GM12878 (cell line): ENCODE measurements around the gene FAM120B. TPM values are rescaled to one million over a fixed set of nuclear protein-coding genes. Genes with fewer than 3 reads are reported as not detected.

ENCODE experiments used
- ATAC-seq: fragments of 200-7000 bp; cut with Tn5 transposase; 3 replicates; pipeline ENCODE4 v1.9.1; 2020; ENCODE audit warnings: mild to moderate bottlenecking, moderate library complexity
- BruUV-seq: library from RNA; stranded (reverse); fragments of 400-500 nt; replicated peaks from 2 replicates; lab custom pipeline; 2021; lab: Mats Ljungman, UMichigan
- CTCF ChIA-PET: fragments of 300-600 bp; sonication (Branson Sonifier 250); formaldehyde crosslinking; extraction: SDS; loops from one replicate; lab custom pipeline; 2021; ENCODE audit warnings: inconsistent platforms; lab: Yijun Ruan, JAX
- POLR2A ChIA-PET: fragments of 350-600 bp; formaldehyde crosslinking; extraction: SDS; loops from one replicate; lab custom pipeline; 2021; ENCODE audit warnings: inconsistent platforms; lab: Charles Lee
- RAD21 ChIA-PET: fragments of 300-600 bp; sonication (Branson Sonifier 250); formaldehyde crosslinking; loops from one replicate; lab custom pipeline; 2023; ENCODE audit warnings: antibody characterized with exemption; ENCODE audit not compliant: unreplicated experiment; lab: Charles Lee
- SMC1A ChIA-PET: fragments of 300-600 bp; sonication (Branson Sonifier 250); formaldehyde crosslinking; loops from one replicate; lab custom pipeline; 2023; ENCODE audit not compliant: unreplicated experiment, uncharacterized antibody; lab: Charles Lee
- DNase-seq: peaks from one replicate; pipeline ENCODE4 v3.0.0-alpha.2; 2011; ENCODE audit warnings: low read depth, low spot score
- FAIRE-seq: peaks from 3 replicates; lab custom pipeline; 2011; peaks lifted over from hg19 to GRCh38; lab: Jason Lieb, UNC
- H2AFZ ChIP-seq: 2 replicates; pipeline ENCODE4 v1.6.0; 2011; ENCODE audit warnings: low read depth, low read length, control low read depth; ENCODE audit not compliant: control insufficient read depth
- H3K27ac ChIP-seq: 2 replicates; pipeline ENCODE4 v1.5.1; 2011; ENCODE audit warnings: control low read depth; ENCODE audit not compliant: control insufficient read depth, insufficient read depth
- H3K27me3 ChIP-seq, 2 experiments: replicated peaks in 1 of 2; 2 replicates each; pipeline versions ENCODE4 v1.6.0 to v1.6.1; 2011; ENCODE audit warnings: low read length in 1 of 2; ENCODE audit not compliant: control insufficient read depth in 2 of 2, insufficient read depth in 2 of 2
- H3K36me3 ChIP-seq, 2 experiments: 2 replicates each; pipeline ENCODE4 v1.5.1; 2011; ENCODE audit warnings: low read length in 1 of 2; ENCODE audit not compliant: control insufficient read depth in 2 of 2, insufficient read depth in 2 of 2
- H3K4me1 ChIP-seq: 2 replicates; pipeline ENCODE4 v1.6.1; 2011; ENCODE audit warnings: mild to moderate bottlenecking, low read length, moderate library complexity, mixed read lengths; ENCODE audit not compliant: control insufficient read depth, insufficient read depth
- H3K4me2 ChIP-seq: 2 replicates; pipeline ENCODE4 v1.6.0; 2011; ENCODE audit warnings: control low read depth; ENCODE audit not compliant: control insufficient read depth, insufficient read depth
- H3K4me3 ChIP-seq: fragments of 200-600 bp; sonication (generic); 2 replicates; pipeline ENCODE4 v1.5.1; 2016
- H3K79me2 ChIP-seq: 2 replicates; pipeline ENCODE4 v1.6.0; 2011; ENCODE audit warnings: low read length; ENCODE audit not compliant: control insufficient read depth, insufficient read depth
- H3K9ac ChIP-seq: 2 replicates; pipeline ENCODE4 v1.8.0; 2011; ENCODE audit warnings: low read length, control low read depth, mixed read lengths; ENCODE audit not compliant: control insufficient read depth, insufficient read depth
- H3K9me3 ChIP-seq: replicated peaks from 3 replicates; pipeline ENCODE4 v1.5.1; 2011; ENCODE audit warnings: mild to moderate bottlenecking, low read length; ENCODE audit not compliant: control insufficient read depth, insufficient read depth
- H4K20me1 ChIP-seq: 2 replicates; pipeline ENCODE4 v1.6.0; 2011; ENCODE audit not compliant: control insufficient read depth, insufficient read depth
- KLF5 ChIP-seq: fragments of 450-650 bp; IDR thresholded peaks from 2 replicates; pipeline ENCODE4 v1.6.1; 2014; ENCODE audit warnings: mild to moderate bottlenecking; ENCODE audit not compliant: partially characterized antibody
- ZBTB4 ChIP-seq: fragments of 450-650 bp; formaldehyde crosslinking; IDR thresholded peaks from 2 replicates; pipeline ENCODE4 v1.4.0; 2022; ENCODE audit warnings: mild to moderate bottlenecking, moderate library complexity
- ZNF384 ChIP-seq: IDR thresholded peaks from 2 replicates; pipeline ENCODE4 v1.6.1; 2012; ENCODE audit warnings: low read depth, mild to moderate bottlenecking, low read length, improper control_type of control experiment, borderline replicate concordance
- ZNF592 ChIP-seq: fragments of 450-650 bp; IDR thresholded peaks from 2 replicates; pipeline ENCODE4 v1.6.1; 2017; ENCODE audit warnings: mild to moderate bottlenecking, moderate library complexity
- WGBS: methylation state at CpG from one replicate; pipeline ENCODE4 v1.1.6; 2016; ENCODE audit warnings: low lambda C conversion rate; ENCODE audit not compliant: insufficient replicate concordance, insufficient coverage; ENCODE audit errors: missing lambda C conversion rate; 5-methylcytosine and 5-hydroxymethylcytosine counted together
- in situ Hi-C: fragments of 300-500 bp; cut with MboI; formaldehyde crosslinking; loops from 9 replicates; pipeline ENCODE4 v1.14.3; 2018; ENCODE audit warnings: mixed read lengths
- intact Hi-C: fragments of 100-400 bp; cut with micrococcal nuclease; formaldehyde crosslinking; loops from one replicate; pipeline ENCODE4 v1.14.2; 2022; ENCODE audit not compliant: unreplicated experiment
- polyA plus RNA-seq, 11 experiments: library from polyadenylated mRNA; depleted of rRNA in 4 of 11; unstranded in 6 of 11; stranded (reverse) in 5 of 11; fragments of >200 nt; fragmentation: Nextera tagmentation in 4 of 11; fragmentation: Illumina TruSeq in 1 of 11; extraction: Ambion mirVana in 4 of 11; extraction: Trizol in 1 of 11; gene quantifications; 1 replicate in 1 of 11; 2 replicates in 10 of 11; pipeline versions ENCODE4 v1.2.1 to v1.2.3, GENCODE V29; 2011 to 2016; ENCODE audit warnings: inconsistent platforms in 2 of 11, missing spikeins in 2 of 11, low read depth in 1 of 11
- total RNA-seq, 4 experiments: library from RNA; depleted of rRNA in 3 of 4; stranded (reverse); fragments of >200 nt in 3 of 4; fragmentation: Illumina TruSeq in 1 of 4; extraction: Trizol in 1 of 4; gene quantifications; 2 replicates each; pipeline versions ENCODE4 v1.2.1 to v1.2.3, GENCODE V29; 2013 to 2021

Gene FAM120B
- total and polyA plus RNA-seq, 10 of the 15 experiments (the other 5 are each of a cell fraction or from before 2014, with no cell fraction given), result 3.3 to 21.6 (median 15.3) TPM

- FAIRE-seq (no peak), DNase-seq (no peak), ATAC-seq (no peak)
- H3K9me3 ChIP-seq, result no peaks in the 10 kb centered on the region
- ChIA-PET CTCF (no interaction called here), POLR2A (no interaction called here), SMC1A (no interaction called here), RAD21 (no interaction called here)
- in situ Hi-C loops, result no loop called here
- 51% methylated on average over 8 of the region's 8 CpGs for WGBS
- no peaks in the 10 kb centered on the region for H3K27me3 ChIP-seq
- no peak overlapping the region for H3K4me2 ChIP-seq
- H3K79me2 ChIP-seq, result no peaks in the 10 kb centered on the region
- no peaks in the 10 kb centered on the region for H4K20me1 ChIP-seq
- H3K9ac ChIP-seq, result no peak overlapping the region
- H2AFZ ChIP-seq, result no peak overlapping the region
- no peaks in the 10 kb centered on the region for H3K36me3 ChIP-seq
- intact Hi-C loops, result no loop called here
- no TSS peak for BruUV-seq
- TF ChIP-seq KLF5 (no peak), ZNF384 (no peak), ZBTB4 (CRISPR knock-in tag) (no peak), ZNF592 (no peak)
- no peaks in the 10 kb centered on the region for H3K4me1 ChIP-seq
- no peak overlapping the region for H3K4me3 ChIP-seq
- no peak overlapping the region for H3K27ac ChIP-seq
Observed at GRCh38 chr6:170263410-170263809, 43.1 kb upstream of the FAM120B start.
